SK-N-SH treated with all-trans-retinoic acid at 6 μM for 48 hours (cell line): ENCODE results near the gene SERPINB12.

Source experiments
- ATAC-seq: fragments of 200-7000 bp; cut with Tn5 transposase; 3 replicates; pipeline ENCODE4 v1.9.1; 2020; ENCODE audit warnings: mild to moderate bottlenecking, moderate library complexity
- ARNTL ChIP-seq: fragments of 450-650 bp; formaldehyde crosslinking; IDR thresholded peaks from 2 replicates; pipeline ENCODE4 v1.5.0; 2020; ENCODE audit warnings: low read depth, mild to moderate bottlenecking, moderate library complexity, borderline replicate concordance
- BACH2 ChIP-seq: fragments of 250-450 bp; sonication (Bioruptor Pico); IDR thresholded peaks from 2 replicates; pipeline ENCODE4 v1.9.0; 2021; ENCODE audit warnings: mild to moderate bottlenecking, borderline replicate concordance
- CREB5 ChIP-seq: fragments of 250-450 bp; sonication (Bioruptor Pico); IDR thresholded peaks from 2 replicates; pipeline ENCODE4 v1.5.1; 2020; ENCODE audit warnings: low read depth, mild to moderate bottlenecking, moderate library complexity
- CSDC2 ChIP-seq: fragments of 250-450 bp; sonication (Bioruptor Pico); IDR thresholded peaks from 2 replicates; pipeline ENCODE4 v1.5.0; 2020; ENCODE audit warnings: mild to moderate bottlenecking, moderate library complexity
- CSRNP3 ChIP-seq: fragments of 250-450 bp; sonication (Bioruptor Pico); IDR thresholded peaks from 2 replicates; pipeline ENCODE4 v1.5.1; 2021; ENCODE audit warnings: mild to moderate bottlenecking, moderate library complexity
- ESRRG ChIP-seq: fragments of 250-450 bp; sonication (Bioruptor Pico); IDR thresholded peaks from 2 replicates; pipeline ENCODE4 v1.6.1; 2021; ENCODE audit warnings: mild to moderate bottlenecking
- GLIS3 ChIP-seq: fragments of 250-450 bp; sonication (Bioruptor Pico); IDR thresholded peaks from 2 replicates; pipeline ENCODE4 v1.5.0; 2020; ENCODE audit warnings: mild to moderate bottlenecking, moderate library complexity
- ISL1 ChIP-seq: fragments of 250-450 bp; sonication (Bioruptor Pico); IDR thresholded peaks from 2 replicates; pipeline ENCODE4 v2.1.2; 2022; ENCODE audit warnings: mild to moderate bottlenecking, moderate library complexity
- OSR1 ChIP-seq: fragments of 250-450 bp; sonication (Bioruptor Pico); IDR thresholded peaks from 2 replicates; pipeline ENCODE4 v1.8.0; 2022; ENCODE audit warnings: moderate library complexity, mild to moderate bottlenecking, inconsistent platforms
- PATZ1 ChIP-seq: fragments of 250-450 bp; sonication (Bioruptor Pico); IDR thresholded peaks from 2 replicates; pipeline ENCODE4 v1.8.0; 2020; ENCODE audit warnings: mild to moderate bottlenecking, moderate library complexity, borderline replicate concordance
- POU6F1 ChIP-seq: fragments of 250-450 bp; sonication (Bioruptor Pico); IDR thresholded peaks from 2 replicates; pipeline ENCODE4 v1.8.0; 2021; ENCODE audit warnings: low read depth, mild to moderate bottlenecking, moderate library complexity, borderline replicate concordance
- PPARA ChIP-seq: fragments of 250-450 bp; sonication (Bioruptor Pico); IDR thresholded peaks from 2 replicates; pipeline ENCODE4 v1.5.0; 2020; ENCODE audit warnings: mild to moderate bottlenecking, borderline replicate concordance
- RARB ChIP-seq: fragments of 250-450 bp; sonication (Bioruptor Pico); IDR thresholded peaks from 2 replicates; pipeline ENCODE4 v1.8.0; 2021; ENCODE audit warnings: mild to moderate bottlenecking, moderate library complexity
- SNAI2 ChIP-seq: fragments of 250-450 bp; sonication (Bioruptor Pico); IDR thresholded peaks from 2 replicates; pipeline ENCODE4 v1.5.0; 2020; ENCODE audit warnings: mild to moderate bottlenecking, moderate library complexity
- TCF4 ChIP-seq: fragments of 250-450 bp; sonication (Bioruptor Pico); IDR thresholded peaks from 2 replicates; pipeline ENCODE4 v1.8.0; 2021; ENCODE audit warnings: mild to moderate bottlenecking, moderate library complexity, borderline replicate concordance
- TSHZ2 ChIP-seq: fragments of 250-450 bp; sonication (Bioruptor Pico); IDR thresholded peaks from 2 replicates; pipeline ENCODE4 v1.5.0; 2020; ENCODE audit warnings: mild to moderate bottlenecking, moderate library complexity
- ZC3H10 ChIP-seq: fragments of 250-450 bp; sonication (Bioruptor Pico); IDR thresholded peaks from 2 replicates; pipeline ENCODE4 v1.5.1; 2021; ENCODE audit warnings: mild to moderate bottlenecking, moderate library complexity
- ZFP3 ChIP-seq: fragments of 250-450 bp; sonication (Bioruptor Pico); IDR thresholded peaks from 2 replicates; pipeline ENCODE4 v1.5.0; 2020; ENCODE audit warnings: mild to moderate bottlenecking, moderate library complexity
- ZFP30 ChIP-seq: fragments of 450-650 bp; formaldehyde crosslinking; IDR thresholded peaks from 2 replicates; pipeline ENCODE4 v1.5.0; 2022; ENCODE audit warnings: mild to moderate bottlenecking, moderate library complexity
- ZNF565 ChIP-seq: fragments of 450-650 bp; formaldehyde crosslinking; conservative IDR thresholded peaks from 2 replicates; pipeline ENCODE4 v1.5.0; 2020; ENCODE audit warnings: low read depth, mild to moderate bottlenecking, moderate library complexity
- ZNF8 ChIP-seq: fragments of 450-650 bp; formaldehyde crosslinking; IDR thresholded peaks from 2 replicates; pipeline ENCODE4 v1.5.0; 2020; ENCODE audit warnings: mild to moderate bottlenecking, moderate library complexity

Gene SERPINB12

GRCh38 chr18:63544017-63544416 lies 1.8 kb downstream of the SERPINB12 start:
- no peak for ATAC-seq
- TF ChIP-seq CSRNP3 (CRISPR knock-in tag) (no peak), SNAI2 (CRISPR knock-in tag) (no peak), ARNTL (CRISPR knock-in tag) (no peak), ZFP30 (CRISPR knock-in tag) (no peak), TCF4 (CRISPR knock-in tag) (no peak), CREB5 (CRISPR knock-in tag) (no peak), TSHZ2 (no peak), ZNF565 (no peak), GLIS3 (CRISPR knock-in tag) (no peak), PPARA (no peak), ESRRG (CRISPR knock-in tag) (no peak), RARB (CRISPR knock-in tag) (no peak), PATZ1 (CRISPR knock-in tag) (no peak), ISL1 (no peak), OSR1 (CRISPR knock-in tag) (no peak), ZNF8 (CRISPR knock-in tag) (no peak), ZC3H10 (no peak), ZFP3 (CRISPR knock-in tag) (no peak), BACH2 (CRISPR knock-in tag) (no peak)

- TF ChIP-seq ISL1 (no peak), ESRRG (CRISPR knock-in tag) (no peak), ZFP3 (CRISPR knock-in tag) (no peak), BACH2 (CRISPR knock-in tag) (no peak), ZC3H10 (no peak), PATZ1 (CRISPR knock-in tag) (no peak)
- no peak for ATAC-seq
Observed at GRCh38 chr18:63545000-63545399, 2.8 kb downstream of the SERPINB12 start.

GRCh38 chr18:63550068-63550467 lies 7.9 kb downstream of the SERPINB12 start:
- ATAC-seq, result no peak
- TF ChIP-seq CSRNP3 (CRISPR knock-in tag) (no peak), CSDC2 (CRISPR knock-in tag) (no peak), POU6F1 (no peak)
